Fibroblast of skin of right quadriceps (primary cell): ENCODE results near the gene JPH2.
"Not testable (repeated sequence)": the region's sequence is repeated elsewhere in the genome, so short reads cannot be mapped to it uniquely, and the experiment has no call there.

Source experiments
- DNase-seq: peaks from one replicate; pipeline ENCODE4 v3.0.0-alpha.2; 2013

The JPH2 gene

DNA sequence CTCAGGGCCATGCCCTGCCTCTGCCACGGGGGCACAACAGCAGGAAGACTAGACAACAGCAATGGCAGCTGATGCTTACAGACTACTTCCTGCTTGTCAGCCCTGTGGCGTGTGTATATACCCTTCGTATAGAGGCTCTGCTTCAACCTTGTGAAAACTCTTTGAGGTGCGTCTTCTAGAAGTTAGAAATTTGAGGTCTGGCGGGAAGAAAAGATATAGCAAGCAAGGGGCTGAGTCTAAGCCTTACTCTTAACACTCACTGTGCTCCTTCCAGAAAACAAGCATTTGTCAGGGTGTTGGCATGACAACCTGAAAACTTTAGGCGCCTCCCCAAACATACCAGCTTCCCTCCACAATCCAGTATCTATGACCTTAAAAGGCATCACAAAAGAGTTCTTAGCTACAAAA is 33.3 kb downstream of the JPH2 start:
- DNase-seq: peak; percentile 71

DNA sequence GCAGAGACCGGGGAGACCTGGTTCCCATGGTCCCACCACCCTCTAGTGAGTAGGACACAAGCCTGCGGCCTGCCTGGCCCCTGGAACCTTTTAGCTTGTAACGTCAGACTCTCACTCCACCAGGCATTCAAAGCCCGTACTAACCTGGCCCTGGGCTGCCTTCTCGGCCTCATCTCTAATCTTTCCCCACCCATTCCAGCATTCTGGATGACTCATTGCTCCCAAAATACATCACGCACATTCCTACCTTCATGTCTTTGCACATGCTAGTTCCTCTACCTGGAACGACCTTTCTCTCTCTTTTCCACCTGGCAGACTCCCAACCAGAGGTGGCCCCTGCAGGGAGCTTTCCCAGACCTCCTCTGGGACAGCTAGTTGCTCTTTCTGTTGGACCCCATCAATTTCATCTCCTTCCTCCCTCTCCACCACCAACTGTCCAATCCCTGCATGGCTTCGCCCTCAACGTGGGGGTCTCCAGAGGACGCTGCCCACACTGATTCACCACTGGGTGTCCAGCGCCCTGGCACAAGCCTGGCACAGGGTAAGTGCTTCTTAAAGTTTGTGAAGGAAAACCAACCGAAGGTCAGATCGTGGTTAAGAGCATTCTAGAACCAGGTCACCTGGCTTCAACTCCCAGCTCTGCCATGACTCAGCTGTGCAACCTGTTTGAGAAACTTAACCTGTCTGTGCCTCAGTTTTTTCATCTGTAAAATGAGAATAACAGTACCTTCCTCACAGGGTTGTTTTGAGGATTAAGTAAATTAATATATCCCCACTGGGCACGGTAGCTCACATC is 35.2 kb downstream of the JPH2 start:
- DNase-seq: peak; percentile 13

DNA sequence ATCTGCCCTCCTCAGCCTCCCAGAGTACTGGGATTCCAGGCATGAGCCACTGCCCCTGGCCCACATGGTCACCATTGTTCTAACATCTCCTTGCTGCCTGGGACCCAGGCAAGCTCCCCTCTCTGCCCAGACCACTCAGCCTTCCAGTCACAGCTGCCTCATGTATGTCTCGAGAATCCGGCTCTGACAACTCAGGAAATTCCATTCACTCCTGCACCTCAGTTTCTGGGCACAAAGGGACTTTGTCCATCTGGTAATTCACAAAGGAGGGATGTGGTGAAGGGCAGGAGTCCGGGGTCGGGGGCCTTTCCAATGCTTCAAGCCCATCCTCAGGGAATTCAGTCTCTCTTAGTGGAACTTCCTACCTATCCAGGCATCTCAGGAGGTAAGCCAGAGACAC is 40.7 kb downstream of the JPH2 start:
- DNase-seq: no peak

DNA sequence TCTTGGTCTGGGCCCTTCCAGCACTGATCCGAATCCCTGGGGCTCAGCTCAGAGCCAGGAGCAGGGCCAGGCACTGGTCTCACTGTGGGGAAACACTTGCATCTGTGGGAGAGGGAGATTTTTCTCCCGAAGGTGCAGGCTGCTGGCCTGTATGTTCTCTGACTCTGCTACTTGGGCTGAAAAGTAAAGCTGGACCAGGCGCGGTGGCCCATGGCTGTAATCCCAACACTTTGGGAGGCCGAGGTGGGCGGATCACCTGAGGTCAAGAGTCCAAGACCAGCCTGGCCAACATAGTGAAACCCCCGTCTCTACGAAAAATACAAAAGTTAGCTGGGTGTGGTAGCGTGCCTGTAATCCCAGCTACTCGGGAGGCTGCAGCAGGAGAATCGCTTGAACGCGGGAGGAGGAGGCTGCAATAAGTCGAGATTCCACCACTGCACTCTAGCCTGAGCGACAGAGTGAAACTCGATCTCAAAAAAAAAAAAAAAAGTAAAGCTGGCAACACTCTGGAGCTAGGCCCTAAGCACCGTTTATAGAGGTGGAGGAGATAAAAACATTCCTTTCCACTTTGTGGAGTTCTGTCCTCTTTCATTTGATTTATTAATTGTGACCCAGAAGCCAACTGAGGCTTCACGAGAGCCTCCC is 41.7 kb downstream of the JPH2 start:
- peak; percentile 8 for DNase-seq

DNA sequence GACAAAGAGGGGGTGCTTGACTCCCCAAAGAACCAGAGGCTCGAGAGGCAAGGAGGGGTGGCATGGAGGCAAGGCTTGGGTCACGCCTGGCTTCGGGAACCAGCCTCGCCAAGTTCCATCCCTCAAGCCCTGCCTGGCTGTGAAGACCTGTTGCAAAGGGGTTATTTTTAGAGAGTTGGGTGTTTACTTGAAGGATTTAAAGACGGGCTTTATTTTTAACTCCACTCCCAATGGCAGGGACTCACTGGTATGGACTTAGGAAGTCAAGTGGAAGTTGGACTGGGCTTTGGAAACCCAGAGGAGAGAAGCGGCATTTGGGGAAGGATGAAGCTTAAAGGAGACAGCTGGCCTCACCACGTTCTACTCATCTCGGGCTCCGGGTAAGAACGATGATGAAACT is 43.1 kb downstream of the JPH2 start:
- DNase-seq: no peak

DNA sequence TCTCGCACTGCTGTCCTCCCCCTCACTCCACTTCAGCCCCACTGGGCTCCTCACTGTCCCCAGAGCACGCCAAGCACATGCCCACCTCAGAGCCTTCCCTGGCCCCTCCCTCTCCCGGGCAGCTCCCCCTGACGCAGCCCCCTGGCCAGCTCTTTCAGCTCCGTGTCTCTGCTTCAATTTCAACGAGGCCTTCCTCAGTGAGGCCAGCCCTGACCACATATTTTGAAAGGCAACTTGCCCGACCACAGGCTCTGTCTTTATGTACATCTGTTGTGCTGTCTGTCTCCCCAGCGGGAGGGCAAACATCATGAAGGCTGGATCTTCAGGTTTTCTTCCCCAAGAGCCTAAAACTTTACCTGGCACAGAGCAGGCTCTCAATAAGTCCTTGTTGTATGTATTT is 44.6 kb downstream of the JPH2 start:
- peak; percentile 60 for DNase-seq

DNA sequence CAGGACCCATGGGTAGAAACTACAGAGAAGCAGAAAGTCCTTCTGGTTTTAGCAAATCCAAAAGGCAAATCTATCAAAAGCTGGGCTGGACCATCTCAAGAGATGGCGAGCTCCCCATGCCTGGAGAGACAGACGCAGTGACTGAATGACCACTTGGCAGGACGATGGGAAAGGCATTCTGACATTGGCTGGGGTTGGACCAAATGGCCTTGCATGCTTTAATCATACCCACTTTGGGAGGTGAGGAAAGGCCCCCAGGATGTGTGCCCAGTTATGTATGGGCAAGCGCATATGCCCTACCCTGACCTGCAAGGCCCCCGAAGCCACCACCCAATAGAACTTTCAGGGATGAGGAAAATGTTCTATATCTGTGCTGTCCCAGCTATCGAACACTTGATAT is 45.1 kb downstream of the JPH2 start:
- DNase-seq: no peak

DNA sequence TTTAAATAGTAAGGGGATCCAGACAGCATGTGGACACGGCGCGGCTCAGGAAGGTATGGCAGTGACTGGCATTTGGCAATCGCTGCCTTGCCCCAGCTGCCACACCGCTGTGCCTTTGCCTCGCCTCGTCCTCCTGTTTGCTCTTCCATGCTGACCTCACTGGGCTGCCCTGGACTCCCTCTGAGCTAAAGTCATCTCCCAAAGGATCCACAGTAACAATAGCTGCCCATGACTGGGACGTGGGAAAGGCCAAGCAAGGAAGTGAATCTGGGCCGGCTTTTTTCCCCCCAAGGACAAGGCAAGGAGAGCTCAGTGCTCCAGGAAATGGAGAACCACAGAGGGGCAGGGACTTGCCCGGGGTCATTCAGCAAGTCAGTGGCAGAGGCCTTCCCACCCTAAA is 48.1 kb downstream of the JPH2 start:
- DNase-seq: no peak

DNA sequence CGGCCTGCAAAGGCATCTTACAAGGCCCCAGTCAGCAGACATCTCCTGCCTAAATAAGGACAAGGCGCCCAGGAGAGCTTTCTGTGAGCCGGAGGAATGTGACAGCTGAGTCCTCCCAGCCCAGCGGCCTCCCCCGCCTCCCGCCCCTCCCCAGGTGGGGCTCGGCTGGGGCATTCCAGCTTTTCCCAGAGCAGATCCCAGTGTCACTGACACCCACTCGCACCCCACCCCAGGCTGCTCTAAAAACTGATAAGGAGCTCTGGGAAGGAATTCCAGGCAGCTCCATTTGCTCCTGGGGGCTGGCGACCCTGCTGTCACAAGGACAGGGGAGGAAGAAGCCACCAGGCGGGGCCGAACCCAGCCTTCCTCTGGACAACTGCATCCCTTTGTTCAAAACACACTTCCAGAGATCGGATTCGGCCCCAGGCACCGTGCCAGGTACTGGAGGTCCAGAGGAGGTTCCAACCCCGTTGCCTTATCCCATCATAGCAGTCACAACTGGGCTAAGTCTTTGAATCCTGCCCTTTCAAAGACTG is 49.7 kb downstream of the JPH2 start:
- DNase-seq: peak; percentile 89

DNA sequence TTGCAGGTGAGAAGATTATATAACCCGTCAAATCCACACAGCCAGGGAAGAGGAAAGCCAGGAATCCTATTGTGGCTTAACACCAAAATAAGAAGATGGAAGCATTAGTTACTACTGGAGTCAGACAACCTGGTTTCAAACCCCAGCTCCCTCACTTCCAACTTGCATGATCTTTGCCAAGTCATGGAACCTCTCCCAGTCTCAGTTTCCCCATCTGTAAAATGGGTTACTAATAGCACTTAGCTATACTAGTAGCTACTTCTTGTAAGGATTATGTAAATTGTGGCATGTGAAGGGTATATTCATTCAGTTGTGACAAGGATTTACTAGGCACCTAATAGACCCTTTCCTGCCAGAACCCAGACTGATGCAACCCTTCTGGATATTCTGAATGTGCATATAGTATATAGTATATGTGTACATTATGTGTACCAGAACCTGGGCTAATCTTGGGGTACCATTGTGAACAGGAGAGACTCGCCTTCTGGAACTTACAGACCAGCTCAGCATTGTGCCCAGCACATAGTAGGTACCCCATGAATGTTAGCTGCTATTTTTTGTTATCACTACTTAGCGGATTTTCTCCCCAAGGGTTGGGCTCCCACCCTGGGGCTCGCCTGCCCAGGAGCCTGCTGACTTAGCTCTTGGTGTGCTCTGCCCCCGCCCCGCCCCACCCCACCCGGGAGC is 50.3 kb downstream of the JPH2 start:
- no peak for DNase-seq

DNA sequence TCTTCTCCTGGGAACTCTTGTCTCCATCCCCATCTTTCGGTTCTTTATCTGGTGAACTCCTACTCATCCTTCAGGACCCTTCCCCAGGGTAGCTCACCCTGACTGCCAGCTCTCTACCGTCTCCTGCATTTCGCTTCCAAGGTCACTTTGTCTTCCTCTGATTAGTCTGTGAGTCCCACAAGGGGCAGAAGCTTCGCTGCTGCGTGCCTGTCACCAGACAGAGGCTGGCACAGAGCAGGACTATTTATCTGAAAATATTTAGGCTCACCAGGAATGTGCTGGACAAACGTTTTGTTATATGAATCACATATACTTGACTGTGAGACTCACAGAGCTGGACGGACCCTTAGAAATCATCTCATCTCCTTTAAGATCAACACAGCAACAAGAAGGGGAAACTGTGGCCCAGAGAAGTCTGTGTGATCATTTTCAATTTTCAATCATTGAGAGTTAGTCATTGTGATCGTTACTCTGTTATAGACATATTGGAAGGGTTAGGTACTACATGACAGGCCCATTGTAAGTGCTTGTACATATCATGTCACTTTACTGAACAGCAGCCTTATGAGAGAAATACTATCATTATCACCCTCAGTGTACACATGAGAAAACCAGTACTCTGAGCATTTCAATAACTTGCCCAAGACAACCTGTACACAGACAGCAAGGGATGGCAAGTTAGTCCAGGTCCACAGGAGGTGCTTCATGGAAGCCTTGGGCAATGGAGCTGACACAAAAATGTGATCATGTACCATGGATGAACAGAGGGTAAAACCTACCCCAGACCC is 51.4 kb downstream of the JPH2 start:
- no peak for DNase-seq

DNA sequence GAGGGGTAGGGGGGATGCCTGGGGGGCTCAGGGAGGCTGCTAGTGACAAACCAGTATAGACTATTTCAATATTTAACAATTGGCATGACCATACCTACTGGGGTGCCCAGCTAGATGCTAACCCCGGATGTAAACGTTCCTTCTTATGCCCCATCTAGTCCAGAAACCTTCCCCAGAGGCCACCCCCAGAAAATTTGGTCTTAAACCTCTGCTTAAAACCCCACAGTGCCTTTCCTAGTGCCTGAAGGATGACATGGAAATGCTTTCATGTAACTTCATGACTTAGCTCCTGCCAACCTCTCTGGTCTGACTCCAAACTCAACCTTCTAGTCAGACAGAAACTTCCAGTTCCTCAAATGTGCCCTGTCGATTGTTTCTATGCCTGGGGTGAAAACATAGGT is 52.0 kb downstream of the JPH2 start:
- no peak for DNase-seq

DNA sequence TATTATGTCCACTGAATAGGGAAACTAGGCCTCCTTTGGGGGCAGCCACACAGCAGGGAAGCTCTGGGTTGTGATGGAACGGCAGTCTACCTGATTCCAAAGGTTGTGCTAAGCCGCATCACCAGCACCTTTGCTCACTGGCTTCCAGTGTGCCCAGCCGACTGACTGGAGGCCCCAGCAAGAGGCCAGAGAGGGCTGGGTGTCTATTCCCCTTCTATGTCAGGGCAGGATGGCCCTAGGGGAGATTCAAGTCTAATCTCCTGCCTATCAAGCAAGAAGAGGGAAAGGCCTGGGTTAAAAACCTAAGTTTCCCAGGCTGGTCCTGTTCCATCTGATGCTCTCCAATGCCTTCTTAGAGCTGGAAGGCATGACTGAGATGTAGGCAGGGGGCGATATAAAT is 53.6 kb downstream of the JPH2 start:
- no peak for DNase-seq

DNA sequence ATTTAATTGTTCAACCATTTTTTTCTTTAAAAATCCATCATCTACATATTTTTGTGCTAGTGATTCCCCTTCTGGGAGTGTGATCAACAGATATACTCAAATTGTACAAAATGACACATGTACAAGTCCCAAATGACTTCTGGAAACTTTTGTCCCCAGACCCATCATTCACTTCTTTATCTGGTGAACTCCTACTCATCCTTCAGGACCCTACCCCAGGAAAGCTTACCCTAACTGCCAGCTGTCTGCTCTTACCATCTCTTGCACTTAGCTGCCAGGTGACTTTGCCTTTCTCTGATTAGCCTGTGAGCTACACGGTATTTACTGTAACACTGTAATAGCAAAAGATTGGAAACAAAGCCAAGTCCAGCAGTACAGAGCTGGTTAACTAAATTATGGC is 55.3 kb downstream of the JPH2 start:
- DNase-seq: no peak

DNA sequence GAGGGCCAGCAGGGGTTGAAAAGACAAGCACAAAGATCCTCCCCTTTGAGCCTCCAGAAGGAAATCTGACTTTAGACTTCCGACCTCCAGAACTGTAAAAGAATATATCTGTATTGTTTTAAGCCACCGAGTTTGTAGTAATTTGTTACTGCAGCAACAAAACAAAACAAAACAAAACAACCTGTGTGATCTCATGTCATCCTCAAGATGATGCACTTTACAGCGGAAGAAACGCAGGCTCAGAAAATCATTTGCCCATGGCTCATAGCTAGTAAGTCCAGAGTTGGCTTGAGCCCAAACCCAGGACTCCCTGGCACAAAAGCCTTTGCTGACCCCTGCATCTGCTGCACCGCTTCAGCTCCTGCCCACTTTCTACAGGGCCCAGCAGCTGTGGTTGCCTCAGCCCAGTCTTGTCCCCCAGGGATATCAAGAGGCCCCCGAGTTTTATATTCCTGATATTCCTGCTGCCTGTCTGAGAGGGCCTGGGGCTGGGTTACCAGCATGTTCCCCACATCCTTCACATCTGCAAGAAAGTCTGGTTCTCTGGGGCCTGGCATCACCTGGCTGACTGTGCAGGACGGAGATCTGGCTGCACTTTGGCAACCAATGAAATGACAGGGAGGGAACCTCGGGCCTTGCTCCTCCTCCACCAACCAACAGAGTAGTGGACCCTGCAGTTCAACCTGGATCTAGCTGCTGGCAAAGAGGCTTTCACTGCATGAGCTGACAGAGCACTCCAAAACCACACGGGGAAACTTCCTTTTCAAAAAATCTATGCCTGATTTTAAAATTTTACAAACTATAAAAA is 56.9 kb downstream of the JPH2 start:
- no peak for DNase-seq

DNA sequence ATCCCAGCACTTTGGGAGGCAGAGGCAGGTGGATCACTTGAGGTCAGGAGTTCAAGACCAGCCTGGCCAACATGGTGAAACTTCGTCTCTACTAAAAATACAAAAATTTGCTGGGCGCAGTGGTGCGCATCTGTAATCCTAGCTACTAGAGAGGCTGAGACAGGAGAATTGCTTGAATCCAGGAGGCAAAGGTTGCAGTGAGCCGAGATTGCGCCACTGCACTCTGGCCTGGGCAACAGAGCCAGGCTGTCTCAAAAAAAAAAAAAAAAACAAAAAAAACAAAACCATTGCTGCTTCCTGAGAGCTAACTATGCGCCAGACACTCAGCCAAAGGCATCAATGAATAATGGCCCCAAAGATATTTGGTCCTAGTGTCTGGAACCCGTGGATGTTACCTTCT is 57.7 kb downstream of the JPH2 start:
- DNase-seq: not testable (repeated sequence)

DNA sequence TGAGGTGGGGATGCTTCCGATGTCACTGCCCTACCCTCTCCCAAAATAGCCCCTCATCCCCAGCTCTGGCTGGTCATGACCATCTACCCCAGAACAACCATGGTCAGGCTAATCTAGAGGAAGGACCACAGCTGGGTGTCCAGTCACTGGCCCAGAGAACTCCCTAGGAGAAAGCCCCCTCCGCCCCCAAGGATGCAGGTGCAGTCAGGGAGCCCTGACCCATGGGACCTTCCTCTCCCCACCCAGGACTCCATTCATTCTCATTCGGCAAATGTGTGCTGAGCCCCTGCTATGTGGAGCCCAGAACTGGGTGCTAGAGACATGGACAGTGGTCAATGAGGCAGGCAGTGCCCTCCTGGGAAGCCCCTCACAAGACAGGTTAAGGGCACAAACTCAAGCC is 60.5 kb downstream of the JPH2 start:
- DNase-seq: no peak

DNA sequence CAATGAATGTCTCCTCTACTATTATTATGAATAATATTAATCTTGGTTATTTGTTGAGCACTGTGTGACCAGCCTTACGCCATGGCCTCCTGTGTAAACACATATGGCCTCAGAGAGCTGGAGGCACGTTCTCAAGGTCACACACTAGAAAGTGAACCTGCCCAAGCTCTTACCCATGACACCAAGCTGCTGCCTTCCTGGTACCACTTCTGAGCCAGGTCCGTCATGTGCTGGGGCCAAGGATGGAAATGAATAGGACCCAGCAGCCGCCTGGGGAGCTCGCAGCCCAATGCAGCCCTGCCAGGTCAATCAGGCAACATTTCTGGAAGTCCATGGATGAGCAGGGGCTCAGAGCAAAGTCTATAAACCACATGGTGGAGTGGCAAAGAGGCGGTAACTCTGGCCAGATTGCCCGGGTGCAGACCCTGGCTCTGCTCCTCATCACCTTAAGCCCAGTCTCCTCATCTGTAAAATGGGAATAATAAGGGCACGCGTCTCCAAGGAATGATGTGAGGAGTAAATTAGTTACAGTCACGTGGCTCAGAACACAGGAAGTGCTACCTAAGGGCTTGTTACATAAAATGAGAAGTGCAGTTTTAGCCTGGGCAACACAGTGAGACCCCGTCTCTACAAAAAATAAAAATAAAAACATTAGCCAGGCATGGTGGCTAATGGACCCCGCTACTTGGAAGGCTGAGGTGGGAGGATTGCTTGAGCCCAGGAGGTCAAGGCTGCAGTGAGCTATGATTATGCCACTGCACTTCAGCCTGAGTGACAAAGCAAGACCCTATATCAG is 61.5 kb downstream of the JPH2 start:
- no peak for DNase-seq

DNA sequence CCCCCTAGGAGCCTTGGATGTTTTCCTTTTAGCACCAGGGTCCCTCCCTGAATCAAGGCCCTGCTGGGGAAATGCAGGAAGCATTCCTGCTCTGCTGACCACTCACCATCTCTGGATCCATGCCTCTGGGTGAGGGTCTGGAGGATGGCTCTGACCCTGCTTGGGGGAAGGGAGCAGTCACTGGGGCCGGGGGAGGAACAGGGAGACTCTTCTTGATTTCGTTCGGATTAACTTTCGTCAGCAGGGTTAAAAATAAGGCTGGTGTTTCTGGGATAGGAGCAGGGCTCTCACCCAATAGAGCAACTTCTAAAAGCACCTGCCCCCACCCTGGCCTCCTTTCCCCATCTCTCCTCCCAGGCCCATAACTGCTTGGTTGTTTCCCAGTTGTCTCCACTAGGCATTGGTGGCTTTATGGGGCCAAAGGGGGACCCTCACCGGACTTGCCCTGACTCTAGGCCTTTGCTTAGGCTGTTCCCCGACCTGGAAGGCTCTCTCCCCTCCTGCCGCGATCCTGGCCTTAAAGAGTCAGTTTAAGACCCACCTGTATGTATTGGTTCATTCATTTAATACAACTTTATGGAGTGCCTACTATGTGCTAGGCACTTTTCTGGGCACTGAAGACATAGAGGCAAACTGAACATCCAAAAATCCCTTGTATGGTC is 63.0 kb downstream of the JPH2 start:
- DNase-seq: no peak

DNA sequence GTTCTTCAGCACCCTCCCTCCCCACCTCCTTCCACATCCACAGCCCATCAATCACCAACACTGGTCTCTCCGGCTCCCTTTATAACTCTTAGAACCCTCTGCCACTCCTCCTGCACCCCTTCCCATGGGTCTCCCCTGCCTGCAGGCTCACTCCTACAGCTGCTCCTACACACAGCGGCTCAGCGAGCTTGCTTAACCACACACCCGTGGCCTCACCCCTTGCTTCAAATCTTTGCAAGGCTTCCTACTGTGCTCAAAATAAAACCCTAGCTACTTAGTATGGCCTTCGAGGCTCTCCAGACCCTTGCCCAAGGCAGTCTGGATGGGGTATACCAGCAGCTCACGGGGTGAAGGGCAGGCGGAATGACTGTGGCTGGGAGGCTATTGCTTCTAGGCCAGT is 63.7 kb downstream of the JPH2 start:
- DNase-seq: no peak
